T-helper 17 cell (primary cell): ENCODE measurements around the gene NLRC5. TPM values are rescaled to one million over a fixed set of nuclear protein-coding genes. Genes with fewer than 3 reads are reported as not detected.
A peak's percentile ranks its signal among the peaks of the same experiment; 100 is the strongest.
"Not testable (repeated sequence)": the region's sequence is repeated elsewhere in the genome, so short reads cannot be mapped to it uniquely, and the experiment has no call there.

Experiments
- ATAC-seq: fragments of 150-1000 bp; cut with Tn5 transposase; 2 replicates; pipeline ENCODE4 v1.10.0; 2021; ENCODE audit warnings: mild to moderate bottlenecking, moderate library complexity
- DNase-seq, 3 donors: peaks; one replicate each; pipeline versions ENCODE4 v3.0.0 to v3.0.0-alpha.2; 2020 to 2021
- H3K9me3 ChIP-seq: one replicate; pipeline ENCODE4 v1.7.0; 2013; ENCODE audit warnings: low read length, mild to moderate bottlenecking; ENCODE audit not compliant: control insufficient read depth, poor library complexity, severe bottlenecking
- H3K27ac Mint-ChIP-seq: one replicate; pipeline ENCODE4 v1.8.0; 2022; ENCODE audit warnings: mild to moderate bottlenecking, moderate library complexity, mixed read lengths
- H3K27me3 Mint-ChIP-seq: one replicate; pipeline ENCODE4 v1.8.0; 2022; ENCODE audit warnings: mixed read lengths
- H3K36me3 Mint-ChIP-seq: one replicate; pipeline ENCODE4 v1.8.0; 2022; ENCODE audit warnings: low read depth, mixed read lengths
- H3K4me1 Mint-ChIP-seq: one replicate; pipeline ENCODE4 v1.8.0; 2022; ENCODE audit warnings: mild to moderate bottlenecking, mixed read lengths
- H3K4me3 Mint-ChIP-seq: one replicate; pipeline ENCODE4 v1.8.0; 2022; ENCODE audit warnings: mild to moderate bottlenecking, moderate library complexity, mixed read lengths
- total RNA-seq, 4 donors: library from RNA in 2 of 4; stranded (reverse) in 2 of 4; gene quantifications; one replicate each; pipeline ENCODE4 v1.2.3 and lab custom pipeline; 2022 to 2026

NLRC5 gene
- total RNA-seq, 2 donors from 2014 or later: 381 to 578 TPM

- peak overlapping the region; percentile 98 for H3K27ac Mint-ChIP-seq
- DNase-seq, H3K36me3 Mint-ChIP-seq, H3K9me3 ChIP-seq, H3K27me3 Mint-ChIP-seq, H3K4me3 Mint-ChIP-seq: not testable (repeated sequence)
- ATAC-seq: peak; percentile 53
- peaks cover 45% of the 10 kb centered on the region for H3K4me1 Mint-ChIP-seq
Measured at GRCh38 chr16:57005597-57005996, 16.2 kb downstream of the NLRC5 start.

- H3K27ac Mint-ChIP-seq: peak overlapping the region; percentile 98
- no peak for DNase-seq
- ATAC-seq: no peak
- H3K9me3 ChIP-seq: no peaks in the 10 kb centered on the region
- peaks cover 8% of the 10 kb centered on the region for H3K36me3 Mint-ChIP-seq
- no peak overlapping the region for H3K4me3 Mint-ChIP-seq
- H3K27me3 Mint-ChIP-seq: no peaks in the 10 kb centered on the region
- peaks cover 43% of the 10 kb centered on the region for H3K4me1 Mint-ChIP-seq
Measured at GRCh38 chr16:57007050-57007449, 17.7 kb downstream of the NLRC5 start.

GRCh38 chr16:57007530-57007929 is 18.2 kb downstream of the NLRC5 start:
- H3K4me3 Mint-ChIP-seq: no peak overlapping the region
- H3K27ac Mint-ChIP-seq: peak overlapping the region; percentile 98
- peaks cover 47% of the 10 kb centered on the region for H3K4me1 Mint-ChIP-seq
- no peaks in the 10 kb centered on the region for H3K9me3 ChIP-seq
- H3K36me3 Mint-ChIP-seq: peaks cover 8% of the 10 kb centered on the region
- no peak for DNase-seq
- H3K27me3 Mint-ChIP-seq: no peaks in the 10 kb centered on the region
- ATAC-seq: no peak

- Mint-ChIP-seq H3K27ac (peak overlapping the region; percentile 98), H3K4me1 (peaks cover 47% of the 10 kb centered on the region), H3K4me3 (no peak overlapping the region), H3K27me3 (no peaks in the 10 kb centered on the region), H3K36me3 (peaks cover 8% of the 10 kb centered on the region)
- H3K9me3 ChIP-seq: no peaks in the 10 kb centered on the region
- DNase-seq: no peak
- ATAC-seq: no peak
Measured at GRCh38 chr16:57008440-57008839, 19.1 kb downstream of the NLRC5 start.

- Mint-ChIP-seq H3K27me3 (no peaks in the 10 kb centered on the region), H3K4me3 (peak overlapping the region; percentile 80), H3K4me1 (peaks cover 43% of the 10 kb centered on the region), H3K36me3 (peaks cover 3% of the 10 kb centered on the region), H3K27ac (peak overlapping the region; percentile 98)
- H3K9me3 ChIP-seq: no peaks in the 10 kb centered on the region
- peak; percentile 14 for ATAC-seq
- no peak for DNase-seq
Measured at GRCh38 chr16:57009643-57010170, 20.4 kb downstream of the NLRC5 start.

- no peak for ATAC-seq
- peak overlapping the region; percentile 50 for H3K4me3 Mint-ChIP-seq
- H3K4me1 Mint-ChIP-seq: peaks cover 52% of the 10 kb centered on the region
Measured at GRCh38 chr16:57012353-57012752, 23.0 kb downstream of the NLRC5 start.

GRCh38 chr16:57013229-57013628 is 23.9 kb downstream of the NLRC5 start:
- H3K36me3 Mint-ChIP-seq: peaks cover 7% of the 10 kb centered on the region
- H3K4me3 Mint-ChIP-seq: peak overlapping the region; percentile 83
- H3K4me1 Mint-ChIP-seq: peaks cover 56% of the 10 kb centered on the region
- H3K27ac Mint-ChIP-seq: peak overlapping the region; percentile 98
- no peaks in the 10 kb centered on the region for H3K9me3 ChIP-seq
- ATAC-seq: no peak
- H3K27me3 Mint-ChIP-seq: no peaks in the 10 kb centered on the region
- DNase-seq: no peak

More at GRCh38 chr16:57012353-57012752, 23.0 kb downstream of the NLRC5 start:
- H3K27ac Mint-ChIP-seq: peak overlapping the region; percentile 98
- no peaks in the 10 kb centered on the region for H3K9me3 ChIP-seq
- no peaks in the 10 kb centered on the region for H3K27me3 Mint-ChIP-seq
- DNase-seq: no peak
- peaks cover 6% of the 10 kb centered on the region for H3K36me3 Mint-ChIP-seq

GRCh38 chr16:57013902-57014301 is 24.5 kb downstream of the NLRC5 start:
- H3K27me3 Mint-ChIP-seq: no peaks in the 10 kb centered on the region
- peaks cover 61% of the 10 kb centered on the region for H3K4me1 Mint-ChIP-seq
- H3K36me3 Mint-ChIP-seq: peaks cover 10% of the 10 kb centered on the region

GRCh38 chr16:57016301-57016700 is 26.9 kb downstream of the NLRC5 start:
- peaks cover 64% of the 10 kb centered on the region for H3K4me1 Mint-ChIP-seq
- H3K4me3 Mint-ChIP-seq: peak overlapping the region; percentile 79
- ATAC-seq (no peak), DNase-seq (no peak)
- H3K36me3 Mint-ChIP-seq: peaks cover 21% of the 10 kb centered on the region
- no peaks in the 10 kb centered on the region for H3K9me3 ChIP-seq
- no peaks in the 10 kb centered on the region for H3K27me3 Mint-ChIP-seq
- peak overlapping the region; percentile 98 for H3K27ac Mint-ChIP-seq

More at GRCh38 chr16:57013902-57014301, 24.5 kb downstream of the NLRC5 start:
- peak overlapping the region; percentile 98 for H3K27ac Mint-ChIP-seq
- DNase-seq (no peak), ATAC-seq (no peak)
- H3K4me3 Mint-ChIP-seq: peak overlapping the region; percentile 83
- H3K9me3 ChIP-seq: no peaks in the 10 kb centered on the region

GRCh38 chr16:57016831-57017230 is 27.5 kb downstream of the NLRC5 start:
- DNase-seq (no peak), ATAC-seq (no peak)
- no peaks in the 10 kb centered on the region for H3K9me3 ChIP-seq
- Mint-ChIP-seq H3K4me3 (peak overlapping the region; percentile 19), H3K36me3 (peaks cover 21% of the 10 kb centered on the region), H3K27ac (peak overlapping the region; percentile 98), H3K4me1 (peaks cover 68% of the 10 kb centered on the region), H3K27me3 (no peaks in the 10 kb centered on the region)

GRCh38 chr16:57017251-57017650 is 27.9 kb downstream of the NLRC5 start:
- peak overlapping the region; percentile 19 for H3K4me3 Mint-ChIP-seq
- H3K27me3 Mint-ChIP-seq: no peaks in the 10 kb centered on the region
- H3K4me1 Mint-ChIP-seq: peaks cover 68% of the 10 kb centered on the region
- ATAC-seq (no peak), DNase-seq (no peak)
- H3K27ac Mint-ChIP-seq: peak overlapping the region; percentile 98
- peaks cover 24% of the 10 kb centered on the region for H3K36me3 Mint-ChIP-seq
- H3K9me3 ChIP-seq: no peaks in the 10 kb centered on the region

- H3K9me3 ChIP-seq: no peaks in the 10 kb centered on the region
- Mint-ChIP-seq H3K4me1 (peaks cover 77% of the 10 kb centered on the region), H3K27me3 (no peaks in the 10 kb centered on the region), H3K4me3 (no peak overlapping the region), H3K36me3 (peaks cover 24% of the 10 kb centered on the region), H3K27ac (peak overlapping the region; percentile 98)
- ATAC-seq (no peak), DNase-seq (no peak)
Measured at GRCh38 chr16:57019746-57020145, 30.4 kb downstream of the NLRC5 start.

- no peak overlapping the region for H3K4me3 Mint-ChIP-seq
Measured at GRCh38 chr16:57020651-57021050, 31.3 kb downstream of the NLRC5 start.

GRCh38 chr16:57021757-57022156 is 32.4 kb downstream of the NLRC5 start:
- peaks cover 79% of the 10 kb centered on the region for H3K4me1 Mint-ChIP-seq
- no peaks in the 10 kb centered on the region for H3K27me3 Mint-ChIP-seq
- H3K9me3 ChIP-seq: no peaks in the 10 kb centered on the region
- H3K27ac Mint-ChIP-seq: peak overlapping the region; percentile 94
- no peak overlapping the region for H3K4me3 Mint-ChIP-seq
- DNase-seq (no peak), ATAC-seq (no peak)
- peaks cover 21% of the 10 kb centered on the region for H3K36me3 Mint-ChIP-seq

More at GRCh38 chr16:57020651-57021050, 31.3 kb downstream of the NLRC5 start:
- no peaks in the 10 kb centered on the region for H3K9me3 ChIP-seq
- Mint-ChIP-seq H3K4me1 (peaks cover 75% of the 10 kb centered on the region), H3K27ac (peak overlapping the region; percentile 94), H3K36me3 (peaks cover 24% of the 10 kb centered on the region), H3K27me3 (no peaks in the 10 kb centered on the region)
- ATAC-seq: no peak
- no peak for DNase-seq
